Activated CD8-positive, alpha-beta memory T cell treated with anti-CD3 and anti-CD28 coated beads, Interleukin-2, amount 50 U/mL, for 4 hours (primary cell): ENCODE measurements around the gene TMEM219.

ENCODE experiments used
- DNase-seq: peaks from one replicate; pipeline ENCODE4 v3.0.0-alpha.2; 2020

TMEM219 gene

GRCh38 chr16:29983420-29984136 is 21.7 kb downstream of the TMEM219 start:
- DNase-seq = no peak

GRCh38 chr16:29984137-29984763 is 22.4 kb downstream of the TMEM219 start:
- DNase-seq = no peak

DNA sequence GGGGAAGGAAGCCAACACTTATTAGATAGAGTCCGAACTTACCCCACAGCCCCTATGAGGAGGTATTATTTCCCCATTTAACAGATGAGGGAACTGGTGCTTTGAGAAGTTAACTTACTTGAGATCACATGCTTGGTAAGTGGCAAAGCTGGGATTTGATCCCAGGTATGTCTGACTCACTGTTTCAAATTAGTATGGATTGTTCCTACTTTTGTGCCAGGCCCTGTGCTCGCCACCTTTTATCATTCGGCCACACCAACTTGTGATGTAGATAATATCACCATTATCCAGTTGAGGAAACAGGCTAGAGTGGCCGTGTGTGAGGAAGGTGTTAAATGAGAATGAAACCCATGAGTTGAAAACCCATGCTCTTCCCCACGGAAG is 22.9 kb downstream of the TMEM219 start:
- no peak for DNase-seq

GRCh38 chr16:29985271-29985811 is 23.5 kb downstream of the TMEM219 start:
- DNase-seq = no peak

DNA sequence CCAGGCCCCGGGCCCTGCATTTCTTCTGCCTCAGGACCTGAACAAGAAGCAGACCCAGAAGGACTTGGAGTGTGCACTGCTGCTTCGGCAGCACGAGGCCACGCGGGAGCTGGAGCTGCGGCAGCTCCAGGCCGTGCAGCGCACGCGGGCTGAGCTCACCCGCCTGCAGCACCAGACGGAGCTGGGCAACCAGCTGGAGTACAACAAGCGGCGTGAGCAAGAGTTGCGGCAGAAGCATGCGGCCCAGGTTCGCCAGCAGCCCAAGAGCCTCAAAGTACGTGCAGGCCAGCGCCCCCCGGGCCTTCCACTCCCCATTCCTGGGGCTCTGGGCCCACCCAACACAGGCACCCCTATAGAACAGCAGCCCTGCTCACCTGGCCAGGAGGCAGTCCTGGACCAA is 24.4 kb downstream of the TMEM219 start:
- no peak for DNase-seq

DNA sequence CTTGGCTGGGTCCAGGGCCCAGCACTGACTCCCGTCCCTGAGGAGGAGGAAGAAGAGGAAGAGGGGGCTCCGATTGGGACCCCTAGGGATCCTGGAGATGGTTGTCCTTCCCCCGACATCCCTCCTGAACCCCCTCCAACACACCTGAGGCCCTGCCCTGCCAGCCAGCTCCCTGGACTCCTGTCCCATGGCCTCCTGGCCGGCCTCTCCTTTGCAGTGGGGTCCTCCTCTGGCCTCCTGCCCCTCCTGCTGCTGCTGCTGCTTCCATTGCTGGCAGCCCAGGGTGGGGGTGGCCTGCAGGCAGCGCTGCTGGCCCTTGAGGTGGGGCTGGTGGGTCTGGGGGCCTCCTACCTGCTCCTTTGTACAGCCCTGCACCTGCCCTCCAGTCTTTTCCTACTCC is 25.1 kb downstream of the TMEM219 start:
- no peak for DNase-seq

DNA sequence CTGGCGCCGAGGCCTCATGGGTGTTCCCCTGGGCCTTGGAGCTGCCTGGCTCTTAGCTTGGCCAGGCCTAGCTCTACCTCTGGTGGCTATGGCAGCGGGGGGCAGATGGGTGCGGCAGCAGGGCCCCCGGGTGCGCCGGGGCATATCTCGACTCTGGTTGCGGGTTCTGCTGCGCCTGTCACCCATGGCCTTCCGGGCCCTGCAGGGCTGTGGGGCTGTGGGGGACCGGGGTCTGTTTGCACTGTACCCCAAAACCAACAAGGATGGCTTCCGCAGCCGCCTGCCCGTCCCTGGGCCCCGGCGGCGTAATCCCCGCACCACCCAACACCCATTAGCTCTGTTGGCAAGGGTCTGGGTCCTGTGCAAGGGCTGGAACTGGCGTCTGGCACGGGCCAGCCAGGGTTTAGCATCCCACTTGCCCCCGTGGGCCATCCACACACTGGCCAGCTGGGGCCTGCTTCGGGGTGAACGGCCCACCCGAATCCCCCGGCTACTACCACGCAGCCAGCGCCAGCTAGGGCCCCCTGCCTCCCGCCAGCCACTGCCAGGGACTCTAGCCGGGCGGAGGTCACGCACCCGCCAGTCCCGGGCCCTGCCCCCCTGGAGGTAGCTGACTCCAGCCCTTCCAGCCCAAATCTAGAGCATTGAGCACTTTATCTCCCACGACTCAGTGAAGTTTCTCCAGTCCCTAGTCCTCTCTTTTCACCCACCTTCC is 25.6 kb downstream of the TMEM219 start:
- DNase-seq = no peak

DNA sequence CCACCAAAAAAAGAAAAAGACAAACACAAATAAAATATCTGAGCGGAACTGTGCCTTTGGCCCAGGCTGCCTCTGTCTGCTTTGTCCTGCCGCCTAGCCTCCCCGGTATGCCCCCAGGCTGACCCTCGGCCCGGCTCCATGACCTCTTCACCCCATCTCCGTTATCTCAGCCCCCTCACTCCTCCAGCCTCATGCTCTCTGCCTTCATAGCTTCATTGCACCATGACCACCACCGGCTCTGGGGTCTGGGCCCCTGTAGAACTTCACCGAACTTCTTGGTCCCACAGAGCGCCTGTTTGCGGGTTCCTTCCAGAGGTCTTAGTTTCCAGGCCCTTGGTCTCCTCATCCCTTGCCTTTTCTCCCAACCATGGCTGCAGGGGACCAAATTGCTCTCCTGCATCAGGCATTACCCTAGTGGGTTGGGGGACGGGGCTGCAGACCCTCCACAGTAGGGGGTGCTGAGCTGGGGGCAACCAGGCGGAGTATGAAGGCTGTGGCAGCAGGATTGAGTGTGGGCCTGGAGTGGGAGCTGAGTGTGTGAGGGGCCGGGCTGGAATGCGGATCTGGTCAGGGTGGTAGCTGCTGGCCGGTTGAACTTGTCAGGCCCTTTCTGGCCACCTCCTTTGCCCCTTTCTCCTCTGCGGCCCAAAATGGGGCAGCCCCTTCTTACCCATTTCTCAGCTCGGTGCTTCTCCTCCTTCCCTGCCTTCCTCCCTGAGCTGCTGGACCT is 26.6 kb downstream of the TMEM219 start:
- DNase-seq = no peak

DNA sequence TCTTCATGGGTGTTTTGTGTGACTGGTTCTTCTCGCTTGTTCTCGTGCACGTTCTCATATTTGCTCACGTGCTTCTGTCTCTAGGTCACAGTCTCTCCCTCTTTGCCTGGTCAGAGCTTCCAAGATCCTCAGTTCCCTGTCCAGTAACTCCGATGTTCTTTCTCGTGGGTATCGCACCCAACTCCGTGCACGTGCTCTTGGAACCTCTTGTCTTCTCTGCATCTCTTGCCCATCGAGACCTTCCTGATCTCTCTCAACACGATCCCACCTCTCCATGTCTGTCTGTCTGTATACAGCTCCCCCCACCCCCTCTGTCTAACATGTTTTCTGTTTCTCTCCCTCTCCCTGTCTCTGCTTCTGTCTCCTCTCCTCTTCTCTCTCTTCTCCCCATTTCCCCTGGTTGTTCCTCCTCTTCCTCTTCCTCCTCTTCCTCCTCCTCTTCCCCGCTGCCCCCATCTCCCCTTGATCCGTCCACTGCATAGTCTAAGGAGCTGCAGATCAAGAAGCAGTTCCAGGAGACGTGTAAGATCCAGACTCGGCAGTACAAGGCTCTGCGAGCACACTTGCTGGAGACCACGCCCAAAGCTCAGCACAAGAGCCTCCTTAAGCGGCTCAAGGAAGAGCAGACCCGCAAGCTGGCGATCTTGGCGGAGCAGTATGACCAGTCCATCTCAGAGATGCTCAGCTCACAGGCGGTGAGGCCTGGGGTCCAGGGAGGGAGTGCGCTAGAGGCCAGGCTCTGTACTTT is 27.4 kb downstream of the TMEM219 start:
- DNase-seq = no peak

GRCh38 chr16:29990034-29990433 is 28.2 kb downstream of the TMEM219 start:
- no peak for DNase-seq

GRCh38 chr16:29990883-29991570 is 29.1 kb downstream of the TMEM219 start:
- no peak for DNase-seq

GRCh38 chr16:29991571-29991904 is 29.7 kb downstream of the TMEM219 start:
- no peak for DNase-seq

GRCh38 chr16:29992344-29992967 is 30.6 kb downstream of the TMEM219 start:
- no peak for DNase-seq

DNA sequence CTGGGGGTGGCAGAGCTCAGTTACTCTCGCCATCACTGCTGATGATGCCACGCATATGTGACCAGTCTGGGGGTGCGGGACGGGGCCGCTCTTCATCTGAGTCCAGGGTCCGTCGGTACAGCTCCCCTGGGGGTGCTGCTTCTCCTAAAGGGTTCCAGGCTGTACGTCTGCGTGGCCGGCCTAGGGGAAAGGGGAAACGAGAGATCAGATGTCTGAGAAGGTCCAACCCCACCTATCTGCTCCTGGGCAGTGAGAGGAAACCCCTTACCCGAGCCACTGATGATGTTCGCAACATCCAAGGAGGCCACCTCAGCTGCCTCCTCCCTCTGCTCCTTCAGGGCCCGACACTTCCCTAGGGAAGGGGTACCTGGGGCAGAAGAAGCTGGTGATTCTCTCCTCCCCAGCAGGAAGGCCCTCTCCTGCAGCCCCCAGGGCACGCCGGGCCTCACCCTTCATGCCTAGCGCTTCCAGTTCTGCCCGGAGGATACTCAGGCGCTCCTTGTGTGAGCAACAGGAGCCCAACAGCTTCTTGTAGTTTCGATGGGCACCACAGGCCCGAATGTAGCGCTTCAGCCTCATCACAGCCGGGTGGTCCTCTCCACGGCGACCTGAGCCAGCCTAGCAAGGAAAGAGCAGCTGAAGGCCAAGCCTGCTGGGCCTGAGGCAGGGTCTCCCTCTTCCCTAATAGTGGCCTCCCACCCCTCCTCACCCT is 31.5 kb downstream of the TMEM219 start:
- DNase-seq = no peak

- no peak for DNase-seq
Observed at GRCh38 chr16:29993903-29994599, 32.2 kb downstream of the TMEM219 start.

DNA sequence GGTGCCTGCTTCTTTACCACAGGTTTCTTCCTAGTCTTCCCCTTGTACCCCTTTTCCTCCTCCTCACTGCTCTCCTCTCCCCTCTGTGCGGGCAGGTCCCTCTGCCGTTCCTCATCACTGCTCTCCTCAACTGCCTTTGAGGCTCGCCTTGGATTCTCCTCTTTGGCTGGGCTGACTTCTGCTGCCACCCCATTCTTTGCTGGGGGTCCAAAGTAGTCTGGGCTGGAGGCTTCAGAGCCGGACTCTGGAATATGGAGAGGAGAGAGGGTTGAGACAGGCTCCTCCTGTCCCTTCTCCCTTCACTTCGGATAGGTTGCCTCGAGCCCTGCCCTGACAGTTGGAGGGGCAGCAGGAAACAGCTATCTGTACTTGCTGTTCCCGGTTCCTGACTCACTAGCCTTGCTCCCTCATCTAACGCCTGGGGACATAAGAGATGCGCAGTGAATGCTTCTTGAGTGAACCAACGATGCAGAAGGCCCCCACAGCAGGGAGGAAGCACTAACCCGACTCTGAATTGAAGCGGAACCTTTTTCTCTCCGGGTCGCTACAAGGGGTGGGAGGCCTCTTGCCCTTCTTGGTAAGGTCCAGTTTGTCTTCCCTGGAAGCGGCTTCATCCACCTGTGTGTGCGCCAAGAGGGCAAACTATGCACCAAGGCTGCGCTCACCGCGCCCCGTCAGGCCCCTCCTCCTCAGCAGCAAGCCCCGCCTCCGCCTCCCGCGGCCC is 32.9 kb downstream of the TMEM219 start:
- peak; percentile 67 for DNase-seq

DNA sequence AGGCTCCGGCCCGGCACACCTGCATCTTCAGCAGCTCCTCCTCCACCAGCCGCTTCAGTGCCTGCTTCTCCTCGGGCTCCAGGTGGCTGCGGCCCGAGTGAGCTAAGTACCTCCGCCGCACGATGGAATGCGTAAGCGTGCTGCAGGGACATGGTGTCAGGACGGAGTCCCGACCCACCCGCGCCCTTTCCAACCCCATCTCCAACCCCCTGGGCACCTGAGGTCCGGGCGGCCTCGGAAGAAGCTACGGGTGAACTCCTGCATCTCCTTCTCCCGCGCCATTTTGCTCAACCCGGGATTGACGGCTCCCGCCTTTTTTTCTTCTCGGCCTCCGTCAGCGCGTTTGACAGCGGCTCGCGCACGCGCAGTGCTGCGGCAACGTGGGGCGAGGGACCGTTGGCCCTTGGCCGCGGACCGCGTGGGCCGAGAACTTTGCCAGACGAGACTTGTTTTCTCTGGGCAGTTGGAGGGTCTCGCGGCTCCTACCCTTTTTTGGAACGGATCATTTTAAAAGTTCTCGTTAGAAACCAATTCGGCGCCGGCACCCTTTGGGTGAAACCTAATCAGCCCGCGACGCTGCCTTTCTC is 33.5 kb downstream of the TMEM219 start, which contains the start of gene HIRIP3:
HIRIP3 (minus strand) TSS at position 294 of the 587 bp plus-strand sequence; CDS start at position 282, 12 bp downstream.
- peak; percentile 81 for DNase-seq

DNA sequence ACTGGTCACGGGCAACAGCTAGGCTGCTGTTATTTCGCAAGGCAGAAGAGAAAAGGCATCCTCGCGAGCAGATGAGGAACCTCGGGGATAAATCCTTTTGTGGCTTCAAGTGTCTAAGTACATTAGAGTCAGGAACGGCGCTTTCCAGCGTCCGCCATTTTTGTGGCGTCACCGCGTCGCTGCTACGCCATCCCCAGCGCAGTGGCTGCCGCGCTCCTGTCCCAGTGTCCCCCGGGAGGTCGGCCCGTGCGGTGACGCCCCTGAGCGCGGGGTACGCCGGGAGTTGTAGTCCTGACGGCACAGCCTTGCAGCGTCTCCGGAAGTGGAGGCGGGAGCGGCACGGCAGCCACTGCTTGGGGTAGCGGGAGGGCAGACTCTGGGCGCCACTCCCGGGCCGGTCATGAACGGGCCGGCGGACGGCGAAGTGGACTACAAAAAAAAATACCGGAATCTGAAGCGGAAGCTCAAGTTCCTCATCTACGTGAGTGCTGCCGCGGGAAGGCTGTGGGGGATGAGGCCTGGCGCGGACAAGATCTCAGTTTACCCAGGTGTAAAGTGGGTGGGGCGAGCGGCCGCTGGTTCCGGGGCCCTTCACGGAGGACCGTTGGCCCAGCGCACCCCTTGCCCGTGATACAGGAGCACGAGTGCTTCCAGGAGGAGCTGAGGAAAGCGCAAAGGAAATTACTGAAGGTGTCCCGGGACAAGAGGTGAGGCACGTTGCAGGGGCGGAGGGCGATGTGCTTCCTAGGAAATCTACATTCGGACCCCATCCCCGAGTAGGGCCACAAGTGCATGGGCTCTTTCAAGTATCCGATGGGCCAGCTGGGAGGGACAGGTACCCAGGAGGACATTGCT is 34.3 kb downstream of the TMEM219 start, which contains the start of gene INO80E:
INO80E (plus strand) TSS at position 331 of the 855 bp plus-strand sequence; CDS start at position 401, 70 bp downstream.
- DNase-seq = peak; percentile 100
